ENCODE results near the gene DUSP16.

Gene DUSP16

GRCh38 chr12:12520273-12520672 is 42.4 kb downstream of the DUSP16 start:
- H3K27ac ChIP-seq: no peak overlapping the region
- DNase-seq (ENCODE audit: low spot score): no peak
- no peak overlapping the region for H3K4me3 ChIP-seq
- no peak for TF ChIP-seq CTCF (IDR thresholded peaks at IDR 0.05)

GRCh38 chr12:12519354-12519998 is 43.2 kb downstream of the DUSP16 start:
- Histone ChIP-seq H3K27ac (no peak overlapping the region), H3K4me3 (no peak overlapping the region)
- DNase-seq (ENCODE audit: low spot score): no peak
- TF ChIP-seq CTCF (IDR thresholded peaks at IDR 0.05): no peak

GRCh38 chr12:12518919-12519318 is 43.7 kb downstream of the DUSP16 start:
- no peak for TF ChIP-seq CTCF (IDR thresholded peaks at IDR 0.05)
- DNase-seq (ENCODE audit: low spot score): no peak
- H3K27ac ChIP-seq: no peak overlapping the region

GRCh38 chr12:12518464-12518845 is 44.2 kb downstream of the DUSP16 start:
- TF ChIP-seq CTCF (IDR thresholded peaks at IDR 0.05): no peak
- H3K4me3 ChIP-seq: no peak overlapping the region
- no peak for DNase-seq (ENCODE audit: low spot score)
- H3K27ac ChIP-seq: no peak overlapping the region

More at GRCh38 chr12:12518919-12519318, 43.7 kb downstream of the DUSP16 start:
- H3K4me3 ChIP-seq: no peak overlapping the region

- no peak for TF ChIP-seq CTCF (IDR thresholded peaks at IDR 0.05)
- H3K27ac ChIP-seq: no peak overlapping the region
- H3K4me3 ChIP-seq: no peak overlapping the region
- no peak for DNase-seq (ENCODE audit: low spot score)
These were observed 49.2 kb downstream of the DUSP16 start for GRCh38 chr12:12513416-12514006.

- H3K27ac ChIP-seq: no peak overlapping the region
- no peak overlapping the region for H3K4me3 ChIP-seq
- no peak for DNase-seq (ENCODE audit: low spot score)
- TF ChIP-seq CTCF (IDR thresholded peaks at IDR 0.05): no peak
These were observed 50.6 kb downstream of the DUSP16 start for GRCh38 chr12:12511895-12512711.
